ENCODE measurements around the gene ASAP2.

- TF ChIP-seq POLR2AphosphoS5 (IDR thresholded peaks at IDR 0.05; ENCODE audit: low read depth, low read length) (no peak), REST (IDR thresholded peaks at IDR 0.05; ENCODE audit: insufficient read depth in 1 of 2, low read depth in 2 of 2, low read length in 2 of 2) (no peak), SIN3A (IDR thresholded peaks at IDR 0.05; ENCODE audit: borderline replicate concordance, insufficient read depth, low read length) (no peak), TAF1 (IDR thresholded peaks at IDR 0.05; ENCODE audit: borderline replicate concordance, insufficient read depth, low read length) (no peak), FOXP2 (optimal IDR thresholded peaks at IDR 0.05; ENCODE audit: borderline replicate concordance, extremely low read depth, extremely low read length, insufficient read depth) (no peak)
These were observed 73.6 kb downstream of the ASAP2 start for GRCh38 chr2:9280224-9280623.

Measured in PFSK-1 (cell line).